Hematopoietic multipotent progenitor cell treated with erythropoietin and hydrocortisone succinate and interleukin-3 and kit ligand, for 4 days (in vitro differentiated cells): ENCODE measurements around the gene LGI4.
A peak's percentile ranks its signal among the peaks of the same experiment; 100 is the strongest.

Experiments
- DNase-seq: peaks from one replicate; pipeline ENCODE4 v3.0.0-alpha.2; 2015

The LGI4 gene

GRCh38 chr19:35134601-35135242, at the start of gene LGI4:
Gene LGI4 (minus strand): TSS chr19:35135059. CDS start chr19:35134680, 379 bp downstream.
- no peak for DNase-seq

GRCh38 chr19:35184267-35184666, 49.4 kb upstream of the LGI4 start:
- DNase-seq: no peak

- DNase-seq: no peak
Measured at GRCh38 chr19:35181387-35181786, 46.5 kb upstream of the LGI4 start.

GRCh38 chr19:35179830-35180229, 45.0 kb upstream of the LGI4 start:
- no peak for DNase-seq

- no peak for DNase-seq
Measured at GRCh38 chr19:35178701-35179100, 43.8 kb upstream of the LGI4 start.

GRCh38 chr19:35177377-35178274, 42.8 kb upstream of the LGI4 start:
- DNase-seq: peak; percentile 79

GRCh38 chr19:35176181-35176570, 41.3 kb upstream of the LGI4 start:
- DNase-seq: no peak

- no peak for DNase-seq
Measured at GRCh38 chr19:35174226-35174625, 39.4 kb upstream of the LGI4 start.

GRCh38 chr19:35171730-35172129, 36.9 kb upstream of the LGI4 start:
- peak; percentile 91 for DNase-seq

- peak; percentile 47 for DNase-seq
Measured at GRCh38 chr19:35170359-35171061, 35.7 kb upstream of the LGI4 start.

- no peak for DNase-seq
Measured at GRCh38 chr19:35169221-35169995, 34.5 kb upstream of the LGI4 start.

GRCh38 chr19:35168196-35168595, 33.3 kb upstream of the LGI4 start:
- peak; percentile 67 for DNase-seq

- peak; percentile 86 for DNase-seq
Measured at GRCh38 chr19:35167251-35168119, 32.6 kb upstream of the LGI4 start.

- DNase-seq: peak; percentile 58
Measured at GRCh38 chr19:35166100-35167063, 31.5 kb upstream of the LGI4 start.

GRCh38 chr19:35165200-35166058, 30.6 kb upstream of the LGI4 start:
- DNase-seq: no peak

- DNase-seq: no peak
Measured at GRCh38 chr19:35164418-35164817, 29.6 kb upstream of the LGI4 start.

- no peak for DNase-seq
Measured at GRCh38 chr19:35162471-35163326, 27.8 kb upstream of the LGI4 start.

- DNase-seq: no peak
Measured at GRCh38 chr19:35161434-35161743, 26.5 kb upstream of the LGI4 start.
